MG63 (cell line): ENCODE data around the gene CETP. TPM values are rescaled to one million over a fixed set of nuclear protein-coding genes. Genes with fewer than 3 reads are reported as not detected.
A peak's percentile ranks its signal among the peaks of the same experiment; 100 is the strongest.

ENCODE experiments used
- DNase-seq: peaks from one replicate; pipeline ENCODE4 v3.0.0-alpha.2; 2020
- H3K27me3 ChIP-seq: fragments of 250-450 bp; sonication (Bioruptor Pico); 2 replicates; pipeline ENCODE4 v1.5.1; 2020; ENCODE audit warnings: mild to moderate bottlenecking, moderate library complexity
- H3K36me3 ChIP-seq: fragments of 250-450 bp; sonication (Bioruptor Pico); 2 replicates; pipeline ENCODE4 v1.5.1; 2020; ENCODE audit warnings: mild to moderate bottlenecking, moderate library complexity
- H3K4me3 ChIP-seq: fragments of 250-450 bp; sonication (Bioruptor Pico); 2 replicates; pipeline ENCODE4 v1.5.1; 2020; ENCODE audit warnings: mild to moderate bottlenecking, moderate library complexity
- H3K9me3 ChIP-seq: fragments of 250-450 bp; sonication (Bioruptor Pico); 2 replicates; pipeline ENCODE4 v1.5.1; 2020; ENCODE audit warnings: mild to moderate bottlenecking, moderate library complexity
- total RNA-seq: library from RNA; depleted of rRNA; stranded (reverse); fragments of >200 nt; shearing (Covaris generic); gene quantifications from 2 replicates; pipeline ENCODE4 v1.2.3, GENCODE V29; 2014; ENCODE audit warnings: low replicate concordance

Gene CETP
- total RNA-seq, 1 experiment from 2014 or later: not detected

DNA sequence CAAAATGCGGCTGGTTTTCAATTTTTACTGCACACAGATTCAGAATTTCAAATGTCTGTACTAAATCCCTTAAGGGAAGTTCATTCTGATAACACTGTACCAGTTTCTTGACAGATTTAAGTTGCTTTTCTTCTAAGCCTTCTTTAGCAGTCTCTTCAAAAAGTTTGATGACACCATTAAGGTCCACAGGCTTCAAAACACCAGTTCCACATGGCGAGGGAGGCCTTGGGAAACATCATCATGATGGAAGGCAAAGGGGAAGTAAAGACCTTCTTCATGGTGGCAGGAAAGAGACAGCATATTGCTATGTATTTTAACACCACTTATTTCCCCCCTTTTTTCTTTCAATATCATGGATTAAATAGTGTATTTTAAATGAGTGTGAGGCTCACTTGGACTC, 52.2 kb downstream of the CETP start:
- DNase-seq: no peak
- Histone ChIP-seq H3K4me3 (no peak overlapping the region), H3K9me3 (no peaks in the 10 kb centered on the region), H3K36me3 (peaks cover 19% of the 10 kb centered on the region), H3K27me3 (no peaks in the 10 kb centered on the region)

DNA sequence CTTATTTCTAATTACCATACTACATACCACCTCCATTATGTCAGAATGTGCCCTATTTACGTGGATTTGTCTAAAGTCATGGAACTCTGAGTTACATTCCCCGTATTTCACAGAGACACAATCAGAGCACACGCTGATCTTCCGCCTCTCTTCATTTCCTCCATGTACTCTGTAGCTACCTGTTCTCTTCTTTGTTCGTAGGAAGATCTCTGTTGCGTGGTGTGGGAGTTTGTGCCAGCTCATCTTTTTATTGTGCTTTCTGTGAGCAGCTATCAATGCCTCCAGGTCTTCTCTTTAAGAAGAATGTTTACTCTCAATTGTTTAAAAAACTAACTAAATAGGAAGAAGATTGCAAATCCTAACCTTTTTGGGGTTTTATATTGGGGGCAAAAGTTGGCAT, 54.6 kb downstream of the CETP start:
- DNase-seq: no peak
- Histone ChIP-seq H3K9me3 (no peaks in the 10 kb centered on the region), H3K36me3 (peaks cover 25% of the 10 kb centered on the region), H3K27me3 (no peaks in the 10 kb centered on the region), H3K4me3 (no peak overlapping the region)

GRCh38 chr16:57016831-57017230, 55.1 kb downstream of the CETP start:
- H3K27me3 ChIP-seq: no peaks in the 10 kb centered on the region
- no peaks in the 10 kb centered on the region for H3K9me3 ChIP-seq
- peaks cover 30% of the 10 kb centered on the region for H3K36me3 ChIP-seq
- H3K4me3 ChIP-seq: no peak overlapping the region
- DNase-seq: no peak

DNA sequence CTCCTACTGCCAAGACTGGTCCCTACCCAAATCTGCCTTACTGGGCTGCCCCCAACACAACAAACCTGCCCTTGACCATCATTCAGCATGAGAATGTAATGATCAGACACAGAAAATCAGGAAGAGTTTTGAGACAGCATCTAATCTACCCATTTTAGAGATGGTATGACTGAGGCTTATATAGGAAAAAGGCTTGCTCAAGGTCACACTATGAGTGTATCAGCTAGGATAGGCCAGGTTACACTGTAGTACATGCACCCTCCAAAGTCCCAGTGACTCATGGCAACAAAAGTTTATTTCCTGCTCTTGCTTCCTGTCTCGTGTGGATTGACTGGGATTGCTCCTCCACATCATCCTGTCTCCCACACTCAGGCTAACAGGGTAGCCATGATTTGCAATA, 55.5 kb downstream of the CETP start:
- H3K36me3 ChIP-seq: peaks cover 31% of the 10 kb centered on the region
- no peaks in the 10 kb centered on the region for H3K9me3 ChIP-seq
- no peak for DNase-seq
- no peak overlapping the region for H3K4me3 ChIP-seq
- H3K27me3 ChIP-seq: no peaks in the 10 kb centered on the region

DNA sequence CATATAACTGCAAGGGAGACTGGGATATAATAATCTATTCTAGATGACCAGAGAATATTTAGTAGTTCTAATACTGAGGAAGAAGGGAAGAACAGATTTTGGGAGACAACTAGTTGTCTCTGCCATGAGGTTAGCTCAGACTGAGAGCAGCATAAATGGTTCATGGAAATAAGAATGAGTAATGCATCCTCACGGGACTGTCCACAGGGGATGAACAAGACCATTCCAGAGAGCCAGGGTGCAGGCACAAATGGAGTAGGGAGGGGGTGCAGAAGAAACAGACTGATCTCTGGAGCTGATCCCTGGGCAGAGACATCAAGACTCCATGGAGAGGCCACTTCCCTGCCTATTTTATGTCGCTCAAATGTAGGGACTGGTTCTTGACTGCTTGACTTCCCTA, 58.0 kb downstream of the CETP start:
- Histone ChIP-seq H3K36me3 (peaks cover 31% of the 10 kb centered on the region), H3K4me3 (no peak overlapping the region), H3K27me3 (no peaks in the 10 kb centered on the region), H3K9me3 (no peaks in the 10 kb centered on the region)
- DNase-seq: no peak

- no peak for DNase-seq
- Histone ChIP-seq H3K4me3 (no peak overlapping the region), H3K27me3 (no peaks in the 10 kb centered on the region), H3K9me3 (no peaks in the 10 kb centered on the region), H3K36me3 (peaks cover 31% of the 10 kb centered on the region)
Observed at GRCh38 chr16:57020651-57021050, 58.9 kb downstream of the CETP start.

GRCh38 chr16:57021757-57022156, 60.0 kb downstream of the CETP start:
- no peaks in the 10 kb centered on the region for H3K27me3 ChIP-seq
- DNase-seq: no peak
- peaks cover 31% of the 10 kb centered on the region for H3K36me3 ChIP-seq
- no peaks in the 10 kb centered on the region for H3K9me3 ChIP-seq
- no peak overlapping the region for H3K4me3 ChIP-seq

- Histone ChIP-seq H3K36me3 (peaks cover 25% of the 10 kb centered on the region), H3K4me3 (no peak overlapping the region), H3K27me3 (no peaks in the 10 kb centered on the region), H3K9me3 (no peaks in the 10 kb centered on the region)
- DNase-seq: no peak
Observed at GRCh38 chr16:57022445-57022844, 60.7 kb downstream of the CETP start.

DNA sequence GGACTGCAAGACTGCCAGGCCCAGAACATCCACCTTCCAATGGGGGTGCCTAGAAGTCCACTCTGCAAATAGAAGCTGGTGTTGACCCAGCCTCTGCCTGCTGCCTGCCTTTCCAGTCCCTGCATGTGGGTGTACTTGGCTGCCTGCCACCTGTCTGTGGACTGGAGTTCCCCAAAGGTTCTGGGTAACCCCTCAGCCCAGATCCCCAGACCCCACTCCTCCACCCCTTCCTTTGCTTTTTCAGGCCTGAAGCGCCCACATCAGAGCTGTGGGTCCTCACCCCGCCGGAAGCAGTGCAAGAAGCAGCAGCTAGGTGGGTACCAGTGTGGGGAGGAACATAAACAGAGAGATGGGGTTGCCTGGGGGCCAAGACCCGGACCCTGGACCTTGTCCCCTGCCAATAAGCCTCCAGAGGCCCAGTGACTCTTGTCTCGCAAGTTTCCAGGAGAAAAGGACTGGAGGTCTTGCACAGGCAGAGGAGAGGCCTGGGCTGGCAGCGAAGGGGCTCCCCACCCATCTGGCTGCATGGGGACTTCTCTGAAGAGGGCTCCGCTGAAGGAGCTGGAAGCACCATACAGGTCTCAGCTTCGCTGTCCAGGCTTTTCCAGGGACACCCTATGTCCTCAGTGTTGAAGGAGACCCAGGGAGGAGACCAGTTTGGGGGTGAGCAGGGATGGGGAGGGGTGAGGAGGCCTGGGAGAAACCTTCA, 61.9 kb downstream of the CETP start:
- no peak for DNase-seq
- Histone ChIP-seq H3K9me3 (no peaks in the 10 kb centered on the region), H3K4me3 (no peak overlapping the region), H3K27me3 (no peaks in the 10 kb centered on the region), H3K36me3 (peaks cover 14% of the 10 kb centered on the region)

DNA sequence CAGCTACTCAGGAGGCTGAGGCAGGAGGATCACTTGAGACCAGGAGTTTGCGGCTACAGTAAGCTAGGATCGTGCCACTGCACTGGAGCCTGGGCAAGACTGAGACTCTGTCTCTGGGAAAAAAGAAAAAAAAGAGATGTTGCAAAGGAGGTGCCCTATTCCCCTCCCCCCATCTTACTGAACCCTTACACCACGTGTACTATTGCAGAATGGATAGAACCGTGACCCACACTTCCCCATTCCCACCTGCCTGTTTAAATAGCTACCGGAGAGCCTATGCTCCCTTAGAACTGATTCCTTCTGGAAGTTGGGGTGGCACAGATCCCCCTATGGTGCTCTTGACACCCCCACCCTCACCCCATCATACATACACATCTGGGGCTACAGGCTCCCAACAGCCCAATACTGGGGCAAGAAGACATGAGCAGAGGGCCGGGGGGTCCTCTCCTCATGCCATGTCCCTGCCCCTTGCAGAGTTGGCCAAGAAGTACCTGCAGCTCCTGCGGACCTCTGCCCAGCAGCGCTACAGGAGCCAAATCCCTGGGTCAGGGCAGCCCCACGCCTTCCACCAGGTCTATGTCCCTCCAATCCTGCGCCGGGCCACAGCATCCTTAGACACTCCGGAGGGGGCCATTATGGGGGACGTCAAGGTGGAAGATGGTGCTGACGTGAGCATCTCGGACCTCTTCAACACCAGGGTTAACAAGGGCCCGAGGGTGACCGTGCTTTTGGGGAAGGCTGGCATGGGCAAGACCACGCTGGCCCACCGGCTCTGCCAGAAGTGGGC, 63.3 kb downstream of the CETP start:
- peaks cover 10% of the 10 kb centered on the region for H3K36me3 ChIP-seq
- no peak for DNase-seq

DNA sequence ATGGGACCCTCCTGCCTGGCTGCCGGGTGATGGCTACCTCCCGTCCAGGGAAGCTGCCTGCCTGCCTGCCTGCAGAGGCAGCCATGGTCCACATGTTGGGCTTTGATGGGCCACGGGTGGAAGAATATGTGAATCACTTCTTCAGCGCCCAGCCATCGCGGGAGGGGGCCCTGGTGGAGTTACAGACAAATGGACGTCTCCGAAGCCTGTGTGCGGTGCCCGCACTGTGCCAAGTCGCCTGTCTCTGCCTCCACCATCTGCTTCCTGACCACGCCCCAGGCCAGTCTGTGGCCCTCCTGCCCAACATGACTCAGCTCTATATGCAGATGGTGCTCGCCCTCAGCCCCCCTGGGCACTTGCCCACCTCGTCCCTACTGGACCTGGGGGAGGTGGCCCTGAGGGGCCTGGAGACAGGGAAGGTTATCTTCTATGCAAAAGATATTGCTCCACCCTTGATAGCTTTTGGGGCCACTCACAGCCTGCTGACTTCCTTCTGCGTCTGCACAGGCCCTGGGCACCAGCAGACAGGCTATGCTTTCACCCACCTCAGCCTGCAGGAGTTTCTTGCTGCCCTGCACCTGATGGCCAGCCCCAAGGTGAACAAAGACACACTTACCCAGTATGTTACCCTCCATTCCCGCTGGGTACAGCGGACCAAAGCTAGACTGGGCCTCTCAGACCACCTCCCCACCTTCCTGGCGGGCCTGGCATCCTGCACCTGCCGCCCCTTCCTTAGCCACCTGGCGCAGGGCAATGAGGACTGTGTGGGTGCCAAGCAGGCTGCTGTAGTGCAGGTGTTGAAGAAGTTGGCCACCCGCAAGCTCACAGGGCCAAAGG, 64.4 kb downstream of the CETP start:
- Histone ChIP-seq H3K4me3 (no peak overlapping the region), H3K9me3 (no peaks in the 10 kb centered on the region), H3K27me3 (no peaks in the 10 kb centered on the region), H3K36me3 (peaks cover 7% of the 10 kb centered on the region)
- no peak for DNase-seq

More for the DNA sequence above, 63.3 kb downstream of the CETP start:
- Histone ChIP-seq H3K9me3 (no peaks in the 10 kb centered on the region), H3K4me3 (no peak overlapping the region), H3K27me3 (no peaks in the 10 kb centered on the region)

DNA sequence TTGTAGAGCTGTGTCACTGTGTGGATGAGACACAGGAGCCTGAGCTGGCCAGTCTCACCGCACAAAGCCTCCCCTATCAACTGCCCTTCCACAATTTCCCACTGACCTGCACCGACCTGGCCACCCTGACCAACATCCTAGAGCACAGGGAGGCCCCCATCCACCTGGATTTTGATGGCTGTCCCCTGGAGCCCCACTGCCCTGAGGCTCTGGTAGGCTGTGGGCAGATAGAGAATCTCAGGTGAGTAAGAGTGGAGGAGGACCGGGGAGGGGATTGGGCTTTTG, 65.0 kb downstream of the CETP start:
- Histone ChIP-seq H3K27me3 (no peaks in the 10 kb centered on the region), H3K4me3 (no peak overlapping the region), H3K36me3 (peaks cover 1% of the 10 kb centered on the region), H3K9me3 (no peaks in the 10 kb centered on the region)
- no peak for DNase-seq

DNA sequence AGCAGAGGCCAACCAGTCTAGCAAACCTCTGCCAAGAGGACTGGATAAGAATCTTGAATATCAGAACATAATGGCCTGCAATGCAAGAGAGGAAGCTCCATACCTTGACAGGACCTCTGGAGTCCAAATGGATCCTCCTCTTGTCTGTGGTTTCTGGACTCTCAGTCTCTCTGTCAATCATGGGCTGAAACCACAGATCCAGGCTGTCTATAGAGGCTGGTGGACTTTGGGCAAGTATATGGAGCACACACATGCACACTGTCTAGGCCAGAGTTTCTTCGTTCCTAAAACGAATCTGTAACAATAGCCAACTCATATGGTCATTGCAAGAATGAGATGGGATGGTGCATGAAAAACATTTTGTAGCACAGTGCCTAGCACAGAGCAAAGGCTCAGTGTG, 65.3 kb downstream of the CETP start:
- no peaks in the 10 kb centered on the region for H3K9me3 ChIP-seq
- DNase-seq: no peak
- H3K4me3 ChIP-seq: no peak overlapping the region
- H3K27me3 ChIP-seq: no peaks in the 10 kb centered on the region
- H3K36me3 ChIP-seq: no peaks in the 10 kb centered on the region; the same call in 1 of the 2 replicates

GRCh38 chr16:57028086-57028485, 66.3 kb downstream of the CETP start:
- Histone ChIP-seq H3K4me3 (no peak overlapping the region), H3K9me3 (no peaks in the 10 kb centered on the region), H3K27me3 (no peaks in the 10 kb centered on the region), H3K36me3 (no peaks in the 10 kb centered on the region; the same call in 1 of the 2 replicates)
- no peak for DNase-seq

DNA sequence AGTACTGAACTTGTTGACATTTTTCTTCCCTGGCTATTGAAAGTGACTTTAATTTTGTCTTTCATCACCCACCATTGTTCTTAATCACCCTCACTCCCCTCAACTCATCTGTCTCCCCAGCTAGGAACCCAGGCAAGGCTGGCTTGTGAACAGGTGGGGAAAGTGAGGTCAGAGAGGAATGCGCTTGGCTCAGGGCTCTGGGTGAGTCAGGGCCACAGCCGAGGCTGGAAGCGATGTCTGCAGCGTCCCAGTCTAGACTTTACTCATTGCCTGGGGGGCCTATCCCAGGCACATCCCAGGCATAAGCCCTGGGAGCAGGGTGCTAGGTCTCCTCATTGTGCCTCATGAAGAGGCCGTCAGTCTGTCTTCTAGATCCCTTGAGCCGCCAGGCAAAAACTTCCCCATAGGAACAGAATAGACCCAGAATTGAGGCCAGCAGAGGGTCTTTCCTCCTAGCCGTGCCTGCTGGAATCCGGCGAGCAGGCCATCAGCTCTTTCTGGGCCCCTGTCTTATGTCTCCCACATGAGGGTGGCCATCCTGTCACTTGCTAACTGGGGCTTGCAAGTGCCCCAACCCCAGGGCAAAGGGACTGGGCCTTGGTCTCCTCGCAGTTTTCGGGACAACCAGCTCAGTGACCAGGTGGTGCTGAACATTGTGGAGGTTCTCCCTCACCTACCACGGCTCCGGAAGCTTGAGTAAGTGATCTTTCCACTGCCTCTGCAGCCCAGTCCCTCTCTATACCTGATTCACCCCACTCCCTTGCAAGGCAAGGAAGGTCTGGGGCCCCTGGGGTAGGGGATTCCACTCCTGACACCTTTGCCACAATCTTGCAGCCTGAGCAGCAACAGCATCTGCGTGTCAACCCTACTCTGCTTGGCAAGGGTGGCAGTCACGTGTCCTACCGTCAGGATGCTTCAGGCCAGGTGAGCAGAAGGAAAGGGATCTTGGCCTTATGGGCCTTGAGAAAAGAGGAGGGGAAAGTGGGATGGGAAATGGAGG, 67.7 kb downstream of the CETP start:
- peak; percentile 40 for DNase-seq
- no peaks in the 10 kb centered on the region for H3K36me3 ChIP-seq
- H3K9me3 ChIP-seq: no peaks in the 10 kb centered on the region
- no peak overlapping the region for H3K4me3 ChIP-seq
- H3K27me3 ChIP-seq: no peaks in the 10 kb centered on the region

DNA sequence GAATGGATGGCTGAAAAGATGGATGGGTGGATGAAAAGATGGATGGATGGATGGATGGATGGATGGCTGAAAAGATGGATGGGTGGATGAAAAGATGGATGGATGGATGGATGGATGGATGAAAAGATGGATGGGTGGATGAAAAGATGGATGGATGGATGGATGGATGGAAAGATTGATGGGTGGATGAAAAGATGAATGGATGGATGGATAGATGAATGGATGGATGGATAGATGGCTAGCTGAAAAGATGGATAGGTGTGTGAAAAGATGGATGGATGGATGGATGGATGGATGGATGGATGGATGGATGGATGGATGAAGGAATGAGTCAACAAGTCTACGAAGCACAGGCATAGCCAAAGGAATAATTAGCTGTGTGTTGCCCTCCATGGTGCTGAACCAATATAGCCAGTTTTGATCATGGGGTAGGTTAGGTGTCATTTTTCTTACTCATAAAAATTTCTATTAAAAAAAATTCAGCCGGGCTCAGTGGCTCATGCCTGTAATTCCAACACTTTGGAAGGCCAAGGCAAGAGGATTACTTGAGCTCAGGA, 68.7 kb downstream of the CETP start:
- Histone ChIP-seq H3K9me3 (no peaks in the 10 kb centered on the region), H3K27me3 (no peaks in the 10 kb centered on the region), H3K36me3 (no peaks in the 10 kb centered on the region), H3K4me3 (no peak overlapping the region)
- no peak for DNase-seq
